Lower lobe of right lung (tissue), 2 donors: ENCODE measurements around the gene PROK2. TPM values are rescaled to one million over a fixed set of nuclear protein-coding genes. Genes with fewer than 3 reads are reported as not detected.

Experiments used
- ATAC-seq, 2 donors: fragments of 200-7000 bp; cut with Tn5 transposase; one replicate each; pipeline ENCODE4 v1.9.1; 2020 to 2022; ENCODE audit warnings: mild to moderate bottlenecking in 2 of 2, moderate library complexity in 2 of 2
- DNase-seq: peaks from one replicate; pipeline ENCODE4 v3.0.0-alpha.2; 2020
- H3K27ac ChIP-seq: fragments of 200-600 bp; one replicate; pipeline ENCODE4 v1.8.0; 2022
- H3K27me3 ChIP-seq: fragments of 200-600 bp; one replicate; pipeline ENCODE4 v1.8.0; 2022; ENCODE audit warnings: low read depth
- H3K36me3 ChIP-seq: fragments of 200-600 bp; one replicate; pipeline ENCODE4 v1.8.0; 2022; ENCODE audit warnings: mild to moderate bottlenecking
- H3K4me1 ChIP-seq: fragments of 200-600 bp; one replicate; pipeline ENCODE4 v1.8.0; 2022
- H3K4me3 ChIP-seq: fragments of 200-600 bp; one replicate; pipeline ENCODE4 v1.8.0; 2022; ENCODE audit warnings: mild to moderate bottlenecking
- H3K9me3 ChIP-seq: fragments of 200-600 bp; one replicate; pipeline ENCODE4 v1.8.0; 2022
- intact Hi-C: fragments of 100-400 bp; cut with DNase I; formaldehyde crosslinking; loops from one replicate; pipeline ENCODE4 v1.11.0; 2022
- total RNA-seq: library from RNA; stranded (reverse); fragmentation: NEBNext Ultra II Directional; extraction: Animal tissue kit (Norgen Biotek cat#: 25700); gene quantifications from one replicate; pipeline ENCODE4 v1.2.1, GENCODE V29; 2021
- TF ChIP-seq, protein P1 (sequence below): fragments of 200-600 bp; IDR thresholded peaks from one replicate; pipeline ENCODE4 v1.8.0; 2022; ENCODE audit warnings: antibody characterized with exemption, mild to moderate bottlenecking
- donor health status: DM: no; HTN: yes; CAD: no; lungs with severe emphysema.

The PROK2 gene
- total RNA-seq, 1 donor from 2014 or later, result 7.4 TPM

DNA sequence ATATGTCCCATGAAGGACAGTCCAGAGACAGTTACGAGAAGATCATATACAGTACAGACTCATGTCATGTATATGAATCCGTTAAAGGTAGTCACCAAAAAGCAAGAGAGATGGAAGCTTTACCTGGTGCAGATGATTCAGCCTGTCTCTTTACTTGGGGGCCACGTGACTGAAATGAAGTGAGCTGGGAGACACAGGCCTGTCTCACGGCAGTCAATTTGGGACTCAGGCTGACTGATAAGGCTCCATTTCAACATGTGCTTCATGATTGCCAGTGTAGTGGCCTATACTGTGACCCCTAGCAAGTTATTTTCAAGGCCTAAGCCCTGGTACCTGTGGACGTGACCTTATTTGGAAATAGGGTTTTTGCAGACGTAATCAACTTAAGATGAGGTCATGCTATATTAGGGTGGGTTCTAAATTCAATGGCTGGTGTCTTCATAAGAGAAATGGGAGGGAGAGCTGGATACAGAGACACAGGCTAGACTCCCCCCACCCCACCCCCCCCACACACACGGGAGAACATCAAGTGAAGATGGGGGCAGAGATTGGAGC is 3.0 kb upstream of the PROK2 start:
- no peaks in the 10 kb centered on the region for H3K36me3 ChIP-seq
- peaks cover 39% of the 10 kb centered on the region for H3K27me3 ChIP-seq
- H3K27ac ChIP-seq, result no peak overlapping the region
- intact Hi-C loops, result no loop called here
- no peak for DNase-seq
- ATAC-seq, result no peak
- TF ChIP-seq, protein P1, sequence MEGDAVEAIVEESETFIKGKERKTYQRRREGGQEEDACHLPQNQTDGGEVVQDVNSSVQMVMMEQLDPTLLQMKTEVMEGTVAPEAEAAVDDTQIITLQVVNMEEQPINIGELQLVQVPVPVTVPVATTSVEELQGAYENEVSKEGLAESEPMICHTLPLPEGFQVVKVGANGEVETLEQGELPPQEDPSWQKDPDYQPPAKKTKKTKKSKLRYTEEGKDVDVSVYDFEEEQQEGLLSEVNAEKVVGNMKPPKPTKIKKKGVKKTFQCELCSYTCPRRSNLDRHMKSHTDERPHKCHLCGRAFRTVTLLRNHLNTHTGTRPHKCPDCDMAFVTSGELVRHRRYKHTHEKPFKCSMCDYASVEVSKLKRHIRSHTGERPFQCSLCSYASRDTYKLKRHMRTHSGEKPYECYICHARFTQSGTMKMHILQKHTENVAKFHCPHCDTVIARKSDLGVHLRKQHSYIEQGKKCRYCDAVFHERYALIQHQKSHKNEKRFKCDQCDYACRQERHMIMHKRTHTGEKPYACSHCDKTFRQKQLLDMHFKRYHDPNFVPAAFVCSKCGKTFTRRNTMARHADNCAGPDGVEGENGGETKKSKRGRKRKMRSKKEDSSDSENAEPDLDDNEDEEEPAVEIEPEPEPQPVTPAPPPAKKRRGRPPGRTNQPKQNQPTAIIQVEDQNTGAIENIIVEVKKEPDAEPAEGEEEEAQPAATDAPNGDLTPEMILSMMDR, result no peak
- H3K4me1 ChIP-seq, result peaks cover 16% of the 10 kb centered on the region
- no peak overlapping the region for H3K4me3 ChIP-seq
- H3K9me3 ChIP-seq, result no peaks in the 10 kb centered on the region

DNA sequence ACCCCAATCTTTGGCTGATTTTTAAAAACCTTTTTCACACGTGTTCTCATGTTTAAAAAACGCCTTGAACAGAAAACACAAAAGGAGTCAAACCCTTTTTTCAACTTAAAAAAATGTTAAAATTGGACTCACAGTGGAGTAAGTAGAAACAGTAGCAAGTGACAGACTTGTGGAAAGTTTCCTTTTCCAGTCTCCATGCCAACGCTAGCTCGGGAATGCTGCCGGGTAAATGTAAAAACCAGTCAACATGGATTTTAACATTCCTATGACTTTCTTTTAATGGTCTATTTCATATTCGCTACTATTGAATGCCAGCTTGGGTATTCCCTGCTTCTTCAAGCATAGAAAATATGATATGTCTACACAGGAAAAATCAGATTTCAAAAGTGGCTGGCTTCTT is 1.6 kb upstream of the PROK2 start:
- Histone ChIP-seq H3K4me3 (no peak overlapping the region), H3K27me3 (peaks cover 51% of the 10 kb centered on the region), H3K27ac (no peak overlapping the region), H3K4me1 (peaks cover 16% of the 10 kb centered on the region), H3K36me3 (no peaks in the 10 kb centered on the region), H3K9me3 (no peaks in the 10 kb centered on the region)
- intact Hi-C loops, result no loop called here
- ATAC-seq (no peak), DNase-seq (no peak)
- TF ChIP-seq, protein P1, result no peak

DNA sequence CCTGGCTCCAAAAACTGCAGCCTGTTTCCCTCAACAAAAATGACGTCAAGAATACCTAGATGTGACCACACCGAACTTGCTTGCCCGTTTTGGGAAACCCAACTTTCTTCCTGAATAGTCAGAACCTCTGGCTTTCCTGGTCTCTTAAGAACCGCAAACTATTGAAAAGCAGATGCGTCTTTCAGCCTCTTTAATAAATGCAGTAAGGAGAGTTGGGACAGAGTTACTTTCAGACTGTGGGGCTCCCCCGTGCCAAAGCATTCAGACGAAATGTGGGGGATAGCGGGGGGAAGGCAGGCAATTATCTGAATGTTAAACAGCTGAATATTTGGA is 1.2 kb upstream of the PROK2 start:
- Histone ChIP-seq H3K27ac (no peak overlapping the region), H3K4me1 (peaks cover 16% of the 10 kb centered on the region), H3K4me3 (no peak overlapping the region), H3K36me3 (no peaks in the 10 kb centered on the region), H3K9me3 (no peaks in the 10 kb centered on the region), H3K27me3 (peaks cover 55% of the 10 kb centered on the region)
- intact Hi-C loops, result no loop called here
- ATAC-seq (no peak), DNase-seq (no peak)
- TF ChIP-seq, protein P1, result no peak

DNA sequence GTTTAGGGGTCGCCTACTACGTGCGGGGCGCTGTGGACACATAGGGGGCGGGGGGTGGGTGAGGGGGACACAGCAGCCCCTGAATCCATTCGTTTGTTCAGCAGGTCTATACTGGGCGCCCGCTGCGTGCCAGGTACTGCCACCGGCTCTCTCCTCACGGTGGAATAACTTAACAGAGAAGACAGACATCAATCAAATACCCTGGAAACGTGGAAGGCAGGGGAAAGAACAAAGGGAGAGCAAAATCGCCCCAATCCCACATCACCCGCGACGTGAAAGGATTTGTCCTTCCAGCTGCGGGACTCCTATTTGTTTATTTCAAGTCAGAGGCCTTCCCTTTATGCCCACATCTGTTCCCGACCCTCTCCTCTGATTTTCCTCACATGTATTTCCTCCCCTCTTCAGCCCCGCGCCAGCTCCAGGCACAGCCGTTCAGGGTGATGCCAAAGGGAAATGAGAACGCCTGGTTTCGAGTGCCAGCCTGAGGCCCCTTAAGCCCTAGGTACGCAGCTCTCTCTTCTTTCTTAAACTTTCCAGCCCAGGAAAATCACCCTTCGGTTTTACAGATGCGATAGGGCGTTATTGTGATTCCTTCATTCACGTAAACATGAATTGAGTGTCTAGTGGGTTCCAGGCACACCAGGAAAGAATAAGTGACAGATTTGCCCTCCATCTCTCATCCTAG is 726 bp upstream of the PROK2 start:
- no peak for ATAC-seq
- Histone ChIP-seq H3K4me1 (peaks cover 16% of the 10 kb centered on the region), H3K27me3 (peaks cover 60% of the 10 kb centered on the region), H3K4me3 (peak overlapping the region; percentile 39), H3K27ac (no peak overlapping the region), H3K9me3 (no peaks in the 10 kb centered on the region), H3K36me3 (no peaks in the 10 kb centered on the region)
- intact Hi-C loops, result no loop called here
- DNase-seq, result no peak
- TF ChIP-seq, protein P1, result no peak

DNA sequence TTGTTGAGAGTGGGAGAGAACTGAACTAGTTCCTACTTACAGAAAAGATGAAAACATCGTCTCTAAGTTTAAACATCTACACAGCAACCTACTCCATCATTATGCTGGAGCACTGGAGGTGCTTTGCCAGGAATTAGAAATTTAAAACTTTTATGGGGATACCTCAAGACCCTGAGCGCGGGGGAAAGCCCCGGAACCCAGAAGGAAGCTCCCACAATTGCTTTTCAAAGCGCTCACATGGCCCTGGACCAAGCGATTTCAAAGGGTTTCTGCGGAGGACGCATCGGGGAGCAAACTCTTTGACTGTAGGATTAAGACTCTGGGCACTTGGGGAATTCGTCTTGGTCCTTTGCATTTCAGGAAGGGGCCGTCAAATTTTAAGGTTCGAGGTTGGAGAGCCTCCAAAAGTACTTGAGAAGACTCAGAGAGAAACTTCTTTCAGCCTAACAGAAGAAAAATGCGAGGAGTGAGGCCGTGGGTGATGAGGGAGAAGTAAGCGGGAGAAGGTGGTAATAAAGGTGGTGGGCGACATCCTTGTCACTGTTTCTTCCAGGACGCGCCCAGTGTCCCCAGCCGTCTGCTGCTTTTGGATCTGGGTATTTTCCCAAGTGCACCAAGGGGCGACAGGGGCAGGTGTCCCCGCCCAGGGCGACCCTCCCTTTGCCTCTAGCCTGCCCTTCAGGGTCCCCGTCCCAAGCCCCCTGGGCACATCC is 591 bp downstream of the PROK2 start:
- intact Hi-C loops, result no loop called here
- TF ChIP-seq, protein P1, result no peak
- Histone ChIP-seq H3K27ac (peak overlapping the region; percentile 15), H3K36me3 (no peaks in the 10 kb centered on the region), H3K9me3 (no peaks in the 10 kb centered on the region), H3K4me3 (peak overlapping the region; percentile 39), H3K27me3 (peaks cover 73% of the 10 kb centered on the region), H3K4me1 (peaks cover 16% of the 10 kb centered on the region)
- DNase-seq (no peak), ATAC-seq (no peak)
